DOHH2 (cell line): ENCODE measurements around the gene MUC6.

Experiments
- H3F3A ChIP-seq: fragments of 200-600 bp; sonication (generic), shearing (Covaris generic); 2 replicates; pipeline ENCODE4 v1.6.0; 2016; ENCODE audit warnings: antibody characterized with exemption, mild to moderate bottlenecking; ENCODE audit not compliant: control insufficient read depth, insufficient read depth
- H3K27ac ChIP-seq: fragments of 200-600 bp; sonication (generic); 2 replicates; pipeline ENCODE4 v1.5.1; 2014; ENCODE audit warnings: low read depth, mild to moderate bottlenecking, low read length, moderate library complexity
- H3K27me3 ChIP-seq: fragments of 200-600 bp; sonication (generic); 2 replicates; pipeline ENCODE4 v1.6.1; 2014; ENCODE audit warnings: mild to moderate bottlenecking, low read length, mixed read lengths; ENCODE audit not compliant: control insufficient read depth
- H3K36me3 ChIP-seq: fragments of 200-600 bp; sonication (generic); 2 replicates; pipeline ENCODE4 v1.6.1; 2014; ENCODE audit warnings: mild to moderate bottlenecking, low read length, moderate library complexity, mixed read lengths; ENCODE audit not compliant: control insufficient read depth
- H3K4me1 ChIP-seq: fragments of 200-600 bp; sonication (generic); 2 replicates; pipeline ENCODE4 v1.6.1; 2014; ENCODE audit warnings: mild to moderate bottlenecking, low read length, mixed read lengths; ENCODE audit not compliant: control insufficient read depth
- H3K4me2 ChIP-seq: fragments of 200-600 bp; sonication (generic); 2 replicates; pipeline ENCODE4 v1.6.0; 2014; ENCODE audit warnings: mild to moderate bottlenecking, low read length, moderate library complexity
- H3K4me3 ChIP-seq: fragments of 200-600 bp; sonication (generic); 2 replicates; pipeline ENCODE4 v1.5.1; 2014; ENCODE audit warnings: mild to moderate bottlenecking, low read length, mixed read lengths
- H3K79me2 ChIP-seq: fragments of 200-600 bp; sonication (generic); 2 replicates; pipeline ENCODE4 v1.6.1; 2014; ENCODE audit warnings: mild to moderate bottlenecking, low read length, mixed read lengths; ENCODE audit not compliant: control insufficient read depth
- H3K9me2 ChIP-seq: fragments of 200-600 bp; sonication (generic); replicated peaks from 2 replicates; pipeline ENCODE4 v1.6.1; 2014; ENCODE audit warnings: mild to moderate bottlenecking, low read length, mixed read lengths; ENCODE audit not compliant: control insufficient read depth
- H3K9me3 ChIP-seq: fragments of 200-600 bp; sonication (generic); 2 replicates; pipeline ENCODE4 v1.6.1; 2014; ENCODE audit warnings: antibody characterized with exemption, low read length, mixed read lengths; ENCODE audit not compliant: control insufficient read depth, insufficient read depth
- H4K20me1 ChIP-seq: fragments of 200-600 bp; sonication (generic); 2 replicates; pipeline ENCODE4 v1.6.0; 2014; ENCODE audit warnings: low read depth, mild to moderate bottlenecking, antibody characterized with exemption, low read length, moderate library complexity; ENCODE audit not compliant: control insufficient read depth, insufficient read depth
- EZH2phosphoT487 ChIP-seq: fragments of 200-600 bp; sonication (generic); IDR thresholded peaks from 2 replicates; pipeline ENCODE4 v1.6.1; 2017; ENCODE audit warnings: borderline replicate concordance, mild to moderate bottlenecking, antibody characterized with exemption, low read length, moderate library complexity, mixed read lengths
- TF ChIP-seq, protein P1 (sequence below): fragments of 200-600 bp; sonication (generic); IDR thresholded peaks from one replicate; pipeline ENCODE4 v1.5.1; 2014; ENCODE audit warnings: antibody characterized with exemption, mild to moderate bottlenecking, low read depth, low read length; ENCODE audit not compliant: poor library complexity, severe bottlenecking

Gene MUC6

DNA sequence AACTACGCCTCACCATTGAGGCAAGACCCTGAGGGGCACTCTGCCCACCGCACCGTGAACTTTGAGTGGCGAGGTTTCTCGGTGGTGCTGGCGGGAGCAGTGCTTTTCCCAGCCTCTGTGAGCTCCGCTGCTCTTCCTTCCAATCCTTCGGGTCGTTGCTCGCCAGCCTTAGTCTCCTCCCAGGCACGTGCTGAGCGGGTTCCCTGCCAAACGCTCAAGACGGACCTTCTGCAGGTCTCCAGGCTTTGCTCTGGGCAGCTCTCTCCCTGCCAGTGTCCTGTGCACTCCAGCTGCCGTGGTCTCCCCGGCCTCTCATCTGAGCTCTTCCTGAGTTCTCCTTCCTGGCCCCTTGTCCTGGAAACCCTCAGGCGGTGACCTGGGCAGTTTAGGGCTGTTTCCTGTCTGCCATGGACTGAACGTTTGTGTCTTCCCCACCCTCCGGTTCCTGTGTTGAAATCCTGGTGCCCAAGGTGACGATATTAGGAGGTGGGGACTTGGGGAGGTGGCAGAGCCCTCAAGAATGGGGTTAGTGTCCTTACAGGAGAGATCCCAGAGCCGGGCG, 11.2 kb upstream of the MUC6 start:
- H3K4me1 ChIP-seq: 0 out of 2 replicates have a peak, but pooled peaks cover 4% of the 10 kb centered on the region
- TF ChIP-seq EZH2phosphoT487: no peak
- TF ChIP-seq, protein P1, sequence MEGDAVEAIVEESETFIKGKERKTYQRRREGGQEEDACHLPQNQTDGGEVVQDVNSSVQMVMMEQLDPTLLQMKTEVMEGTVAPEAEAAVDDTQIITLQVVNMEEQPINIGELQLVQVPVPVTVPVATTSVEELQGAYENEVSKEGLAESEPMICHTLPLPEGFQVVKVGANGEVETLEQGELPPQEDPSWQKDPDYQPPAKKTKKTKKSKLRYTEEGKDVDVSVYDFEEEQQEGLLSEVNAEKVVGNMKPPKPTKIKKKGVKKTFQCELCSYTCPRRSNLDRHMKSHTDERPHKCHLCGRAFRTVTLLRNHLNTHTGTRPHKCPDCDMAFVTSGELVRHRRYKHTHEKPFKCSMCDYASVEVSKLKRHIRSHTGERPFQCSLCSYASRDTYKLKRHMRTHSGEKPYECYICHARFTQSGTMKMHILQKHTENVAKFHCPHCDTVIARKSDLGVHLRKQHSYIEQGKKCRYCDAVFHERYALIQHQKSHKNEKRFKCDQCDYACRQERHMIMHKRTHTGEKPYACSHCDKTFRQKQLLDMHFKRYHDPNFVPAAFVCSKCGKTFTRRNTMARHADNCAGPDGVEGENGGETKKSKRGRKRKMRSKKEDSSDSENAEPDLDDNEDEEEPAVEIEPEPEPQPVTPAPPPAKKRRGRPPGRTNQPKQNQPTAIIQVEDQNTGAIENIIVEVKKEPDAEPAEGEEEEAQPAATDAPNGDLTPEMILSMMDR: no peak
- H3F3A ChIP-seq: no peaks in the 10 kb centered on the region
- no peak overlapping the region for H3K4me3 ChIP-seq
- no peaks in the 10 kb centered on the region for H3K9me2 ChIP-seq
- H3K36me3 ChIP-seq: no peaks in the 10 kb centered on the region
- no peak overlapping the region for H3K27ac ChIP-seq
- H3K4me2 ChIP-seq: no peak overlapping the region
- H3K27me3 ChIP-seq: no peaks in the 10 kb centered on the region
- H4K20me1 ChIP-seq: no peaks in the 10 kb centered on the region
- H3K79me2 ChIP-seq: no peaks in the 10 kb centered on the region
- H3K9me3 ChIP-seq: no peaks in the 10 kb centered on the region

DNA sequence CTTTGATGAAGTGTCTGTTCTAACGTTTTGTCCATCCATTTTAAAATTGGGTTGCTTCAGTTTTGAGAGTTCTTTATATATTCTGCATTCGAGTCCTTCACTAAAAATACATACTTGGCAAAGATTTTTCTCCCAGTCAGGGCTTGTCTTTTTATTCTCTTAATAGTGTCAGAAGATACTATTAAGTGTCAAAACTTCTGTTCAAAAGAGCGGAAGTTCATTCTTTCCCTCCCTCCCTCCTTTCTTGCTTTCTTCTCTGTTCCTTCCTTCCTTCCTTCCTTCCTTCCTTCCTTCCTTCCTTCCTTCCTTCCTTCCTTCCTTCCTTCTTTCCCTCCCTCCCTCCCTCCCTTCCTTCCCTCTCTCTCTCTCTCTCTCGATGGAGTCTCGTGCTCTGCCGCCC, 7.6 kb upstream of the MUC6 start:
- TF ChIP-seq, protein P1: no peak
- no peak for TF ChIP-seq EZH2phosphoT487
- no peak overlapping the region for H3K27ac ChIP-seq
- no peaks in the 10 kb centered on the region for H3F3A ChIP-seq
- H3K4me1 ChIP-seq: no peaks in the 10 kb centered on the region
- no peak overlapping the region for H3K4me2 ChIP-seq
- H3K27me3 ChIP-seq: no peaks in the 10 kb centered on the region
- H3K4me3 ChIP-seq: no peak overlapping the region
- H3K36me3 ChIP-seq: no peaks in the 10 kb centered on the region
- no peaks in the 10 kb centered on the region for H3K9me3 ChIP-seq
- no peaks in the 10 kb centered on the region for H3K9me2 ChIP-seq
- H4K20me1 ChIP-seq: no peaks in the 10 kb centered on the region
- no peaks in the 10 kb centered on the region for H3K79me2 ChIP-seq

DNA sequence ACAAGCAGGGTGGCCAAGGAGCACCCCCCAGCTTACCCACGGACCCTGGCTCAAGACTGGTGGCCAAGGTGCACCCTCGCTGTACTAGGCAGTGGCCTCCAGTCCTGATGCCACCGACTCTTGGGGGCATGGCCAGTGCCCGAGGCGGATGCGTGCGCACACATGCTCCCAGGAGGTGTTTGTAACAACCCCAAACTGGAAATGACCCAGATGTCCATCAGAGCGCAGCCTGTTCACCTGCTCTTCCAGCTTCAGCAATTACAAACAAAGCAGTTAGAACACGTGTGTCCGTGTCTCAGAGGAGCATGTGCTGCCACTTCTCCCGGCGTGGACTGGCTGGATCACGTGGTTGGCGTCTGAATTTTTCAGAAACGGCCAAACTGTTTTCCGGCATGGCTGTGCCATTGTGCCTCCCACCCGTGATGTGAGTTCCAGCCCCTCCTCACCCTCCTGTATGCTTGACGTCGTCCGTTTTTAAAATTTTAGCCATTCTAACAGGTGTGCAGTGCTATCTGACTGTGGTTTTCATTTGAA, 7.1 kb upstream of the MUC6 start:
- Histone ChIP-seq H3K27ac (no peak overlapping the region), H3K4me2 (no peak overlapping the region), H4K20me1 (no peaks in the 10 kb centered on the region), H3K9me2 (no peaks in the 10 kb centered on the region), H3K79me2 (no peaks in the 10 kb centered on the region), H3K27me3 (no peaks in the 10 kb centered on the region), H3K4me1 (no peaks in the 10 kb centered on the region), H3K9me3 (no peaks in the 10 kb centered on the region), H3K36me3 (no peaks in the 10 kb centered on the region), H3F3A (no peaks in the 10 kb centered on the region), H3K4me3 (no peak overlapping the region)
- TF ChIP-seq, protein P1: no peak
- TF ChIP-seq EZH2phosphoT487: no peak
